B cell (primary cell): Measurements from ENCODE around the gene MX1.

Source experiments
- CTCF ChIP-seq: fragments of 200-600 bp; IDR thresholded peaks from one replicate; pipeline ENCODE4 v1.8.0; 2022; ENCODE audit warnings: antibody characterized with exemption, mild to moderate bottlenecking
- EZH2 ChIP-seq: IDR thresholded peaks from 2 replicates; pipeline ENCODE4 v1.6.1; 2012; ENCODE audit warnings: borderline replicate concordance, low read depth, mild to moderate bottlenecking, moderate library complexity, low read length; ENCODE audit not compliant: insufficient read depth, poor library complexity, severe bottlenecking

- TF ChIP-seq CTCF: no peak
- TF ChIP-seq EZH2: no peak
Observed at GRCh38 chr21:41488080-41488479, 62.0 kb downstream of the MX1 start.
